ENCODE data around the gene CNTROB.

GRCh38 chr17:7882629-7883028, 49.4 kb upstream of the CNTROB start:
- TF ChIP-seq EZH2 (IDR thresholded peaks at IDR 0.05; ENCODE audit: borderline replicate concordance, low read depth, low read length, severe bottlenecking): no peak
- TF ChIP-seq CTCF (IDR thresholded peaks at IDR 0.05; ENCODE audit: borderline replicate concordance, extremely low read depth, low read length, poor library complexity, severe bottlenecking): no peak

All from DND-41 (cell line).